ENCODE data around the gene CSNK1D.

CSNK1D gene

GRCh38 chr17:82269882-82270500 is 3.5 kb downstream of the CSNK1D start:
- TF ChIP-seq REST (IDR thresholded peaks at IDR 0.05; ENCODE audit: insufficient read depth in 1 of 2, low read depth in 2 of 2, low read length in 2 of 2) (no peak), FOXP2 (optimal IDR thresholded peaks at IDR 0.05; ENCODE audit: borderline replicate concordance, extremely low read depth, extremely low read length, insufficient read depth) (no peak), SIN3A (IDR thresholded peaks at IDR 0.05; ENCODE audit: borderline replicate concordance, insufficient read depth, low read length) (no peak), POLR2AphosphoS5 (IDR thresholded peaks at IDR 0.05; ENCODE audit: low read depth, low read length) (no peak), TAF1 (IDR thresholded peaks at IDR 0.05; ENCODE audit: borderline replicate concordance, insufficient read depth, low read length) (no peak)

- TF ChIP-seq REST (IDR thresholded peaks at IDR 0.05; ENCODE audit: insufficient read depth in 1 of 2, low read depth in 2 of 2, low read length in 2 of 2), result no peak
- no peak; the same call in 1 of the 2 replicates for TF ChIP-seq POLR2AphosphoS5 (IDR thresholded peaks at IDR 0.05; ENCODE audit: low read depth, low read length)
- TF ChIP-seq FOXP2 (optimal IDR thresholded peaks at IDR 0.05; ENCODE audit: borderline replicate concordance, extremely low read depth, extremely low read length, insufficient read depth), result no peak
- no peak for TF ChIP-seq SIN3A (IDR thresholded peaks at IDR 0.05; ENCODE audit: borderline replicate concordance, insufficient read depth, low read length)
- no peak for TF ChIP-seq TAF1 (IDR thresholded peaks at IDR 0.05; ENCODE audit: borderline replicate concordance, insufficient read depth, low read length)
Measured at GRCh38 chr17:82269138-82269881, 4.2 kb downstream of the CSNK1D start.

- TF ChIP-seq SIN3A (IDR thresholded peaks at IDR 0.05; ENCODE audit: borderline replicate concordance, insufficient read depth, low read length), result no peak
- no peak for TF ChIP-seq REST (IDR thresholded peaks at IDR 0.05; ENCODE audit: insufficient read depth in 1 of 2, low read depth in 2 of 2, low read length in 2 of 2)
- TF ChIP-seq TAF1 (IDR thresholded peaks at IDR 0.05; ENCODE audit: borderline replicate concordance, insufficient read depth, low read length), result no peak
- TF ChIP-seq POLR2AphosphoS5 (IDR thresholded peaks at IDR 0.05; ENCODE audit: low read depth, low read length), result no peak
- no peak for TF ChIP-seq FOXP2 (optimal IDR thresholded peaks at IDR 0.05; ENCODE audit: borderline replicate concordance, extremely low read depth, extremely low read length, insufficient read depth)
Measured at GRCh38 chr17:82267575-82268379, 5.7 kb downstream of the CSNK1D start.

GRCh38 chr17:82266142-82266541 is 7.4 kb downstream of the CSNK1D start:
- TF ChIP-seq TAF1 (IDR thresholded peaks at IDR 0.05; ENCODE audit: borderline replicate concordance, insufficient read depth, low read length), result no peak
- TF ChIP-seq REST (IDR thresholded peaks at IDR 0.05; ENCODE audit: insufficient read depth in 1 of 2, low read depth in 2 of 2, low read length in 2 of 2), result no peak
- TF ChIP-seq SIN3A (IDR thresholded peaks at IDR 0.05; ENCODE audit: borderline replicate concordance, insufficient read depth, low read length), result no peak
- TF ChIP-seq POLR2AphosphoS5 (IDR thresholded peaks at IDR 0.05; ENCODE audit: low read depth, low read length), result no peak
- no peak for TF ChIP-seq FOXP2 (optimal IDR thresholded peaks at IDR 0.05; ENCODE audit: borderline replicate concordance, extremely low read depth, extremely low read length, insufficient read depth)

All from PFSK-1 (cell line).